ENCODE measurements around the gene MARCHF4.
"Not testable (repeated sequence)": the region's sequence is repeated elsewhere in the genome, so short reads cannot be mapped to it uniquely, and the experiment has no call there.

The MARCHF4 gene

GRCh38 chr2:216392945-216393840 is 20.9 kb upstream of the MARCHF4 start:
- in situ Hi-C loops (cut with MboI; ENCODE audit: low sequenced_read_pairs): no loop called here

GRCh38 chr2:216392018-216392562 is 19.8 kb upstream of the MARCHF4 start:
- in situ Hi-C loops (cut with MboI; ENCODE audit: low sequenced_read_pairs): no loop called here

DNA sequence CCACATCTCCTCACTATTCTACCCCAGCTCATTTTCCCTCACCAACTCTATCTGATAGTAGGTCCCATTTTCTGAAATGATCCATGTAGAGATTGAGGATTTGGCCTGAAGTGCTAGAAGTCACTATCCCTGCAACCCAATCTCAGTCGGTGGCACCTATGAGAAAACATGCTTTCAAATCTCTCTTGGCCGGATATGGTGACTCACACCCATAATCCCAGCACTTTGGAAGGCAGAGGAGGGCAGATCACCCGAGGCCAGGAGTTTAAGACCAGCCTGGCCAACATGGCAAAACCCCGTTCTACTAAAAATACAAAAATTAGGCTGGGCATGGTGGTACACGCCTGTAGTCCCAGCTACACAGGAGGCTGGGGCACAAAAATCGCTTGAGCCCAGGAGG is 19.1 kb upstream of the MARCHF4 start:
- in situ Hi-C loops (cut with MboI; ENCODE audit: low sequenced_read_pairs): no loop called here

DNA sequence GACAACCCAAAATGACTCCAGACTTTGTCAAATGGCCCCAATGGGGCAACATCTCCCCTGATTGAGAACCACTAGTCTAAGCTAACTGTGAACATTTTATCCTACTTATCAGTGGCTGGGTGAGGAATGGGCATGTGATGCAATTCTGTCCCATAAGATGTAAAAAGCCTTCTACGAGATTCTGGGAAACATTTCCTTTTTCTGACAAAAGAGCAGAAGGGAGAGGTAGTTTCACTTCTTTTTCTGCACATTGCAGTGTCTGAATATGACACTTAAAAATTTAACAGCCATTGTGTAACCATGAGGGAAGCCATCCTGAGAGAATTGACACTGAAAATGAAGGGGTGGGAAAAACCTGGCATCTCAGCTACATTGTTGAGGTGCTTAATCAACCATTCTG is 17.3 kb upstream of the MARCHF4 start:
- in situ Hi-C loops (cut with MboI; ENCODE audit: low sequenced_read_pairs): no loop called here

- in situ Hi-C loops (cut with MboI; ENCODE audit: low sequenced_read_pairs): no loop called here
Measured at GRCh38 chr2:216388046-216388884, 16.0 kb upstream of the MARCHF4 start.

DNA sequence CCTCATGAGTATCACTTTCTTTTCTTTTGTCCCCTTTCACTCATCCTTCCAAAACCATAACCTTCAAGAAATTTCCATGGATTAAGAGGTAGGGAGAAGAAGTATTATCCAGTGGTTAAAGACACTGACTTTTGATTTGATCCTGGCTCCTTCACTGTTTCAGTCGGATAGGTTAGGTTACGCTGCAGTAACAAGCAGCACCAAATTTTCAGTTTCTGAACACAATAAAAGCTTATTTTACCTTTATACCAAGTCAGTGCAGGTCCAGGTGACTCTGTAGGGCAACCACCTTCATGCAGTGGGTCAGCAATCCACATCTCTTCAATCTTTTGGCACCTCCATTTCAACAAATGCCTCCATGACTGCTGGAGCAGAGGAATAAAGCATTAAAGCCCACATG is 15.0 kb upstream of the MARCHF4 start:
- in situ Hi-C loops (cut with MboI; ENCODE audit: low sequenced_read_pairs): no loop called here

DNA sequence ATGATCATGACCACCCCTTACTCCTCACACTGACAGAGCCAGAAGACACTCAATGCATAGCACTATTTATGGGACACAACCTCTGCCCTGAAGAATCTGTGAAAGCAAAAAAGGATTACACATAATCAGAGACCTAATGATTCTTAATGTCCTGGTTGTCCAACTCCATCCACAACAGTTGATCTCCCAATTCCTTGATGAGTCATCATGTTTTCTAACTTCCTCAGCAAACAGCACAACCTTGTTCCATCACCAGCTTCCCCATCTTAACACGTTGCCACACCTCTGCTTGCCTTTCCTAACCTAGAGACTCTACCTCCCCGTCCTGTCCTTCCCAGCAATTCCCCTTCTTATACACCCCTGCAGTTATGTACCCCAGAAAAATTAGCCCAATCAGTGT is 13.2 kb upstream of the MARCHF4 start:
- in situ Hi-C loops (cut with MboI; ENCODE audit: low sequenced_read_pairs): no loop called here

DNA sequence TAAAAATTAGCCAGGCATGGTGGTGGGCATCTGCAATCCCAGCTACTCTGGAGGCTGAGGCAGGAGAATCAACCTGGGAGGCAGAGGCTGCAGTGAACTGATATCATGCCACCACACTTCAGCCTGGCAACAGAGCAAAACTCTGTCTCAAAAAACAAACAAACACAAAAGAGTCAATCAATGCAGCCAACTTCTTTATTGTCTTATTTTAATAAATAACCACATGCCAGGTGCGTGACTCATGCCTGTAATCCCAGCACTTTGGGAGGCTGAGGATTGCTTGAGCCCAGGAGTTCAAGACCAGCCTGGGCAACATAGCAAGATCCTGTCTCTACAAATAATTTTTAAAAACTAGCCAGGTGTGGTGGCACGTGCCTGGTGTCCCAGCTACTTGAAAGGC is 12.1 kb upstream of the MARCHF4 start:
- in situ Hi-C loops (cut with MboI; ENCODE audit: low sequenced_read_pairs): not testable (repeated sequence)

DNA sequence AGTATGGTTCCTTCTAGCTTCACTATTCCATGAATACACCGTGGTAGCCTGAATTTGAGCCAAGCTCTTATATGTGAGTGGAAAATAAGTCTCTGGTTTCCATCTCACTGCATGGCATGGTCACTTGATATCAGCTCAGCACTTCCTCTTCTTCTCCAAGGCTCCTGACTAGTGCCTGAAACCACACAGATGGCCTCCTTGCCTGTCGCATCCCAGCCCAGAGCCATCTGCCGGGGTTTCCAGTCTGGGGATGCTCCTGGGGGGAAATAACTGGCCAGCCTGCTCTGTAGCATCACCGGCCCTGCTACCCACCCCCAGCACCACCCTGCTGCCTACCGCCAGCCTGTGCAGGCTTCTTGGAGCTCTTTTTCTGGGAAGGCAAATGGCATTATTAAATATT is 7.7 kb upstream of the MARCHF4 start:
- in situ Hi-C loops (cut with MboI; ENCODE audit: low sequenced_read_pairs): no loop called here

DNA sequence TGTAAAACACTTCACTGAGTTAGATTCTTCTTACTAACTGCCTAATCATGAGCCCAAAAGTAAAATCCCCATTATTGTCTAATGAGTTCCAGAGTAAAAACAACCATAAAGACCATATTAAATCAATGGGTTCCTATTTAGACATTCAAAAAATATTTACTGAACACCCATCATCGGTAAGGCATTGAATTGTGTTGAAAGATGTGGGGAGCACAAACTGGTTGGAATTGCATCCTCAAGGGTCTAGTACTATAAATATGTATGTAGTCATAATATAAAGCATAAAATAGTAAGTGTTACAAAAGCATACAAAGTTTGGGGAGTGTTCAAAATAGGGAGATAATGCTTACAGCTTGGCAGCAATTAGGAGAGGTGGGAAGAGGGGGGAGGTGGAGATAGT is 3.0 kb upstream of the MARCHF4 start:
- in situ Hi-C loops (cut with MboI; ENCODE audit: low sequenced_read_pairs): no loop called here

DNA sequence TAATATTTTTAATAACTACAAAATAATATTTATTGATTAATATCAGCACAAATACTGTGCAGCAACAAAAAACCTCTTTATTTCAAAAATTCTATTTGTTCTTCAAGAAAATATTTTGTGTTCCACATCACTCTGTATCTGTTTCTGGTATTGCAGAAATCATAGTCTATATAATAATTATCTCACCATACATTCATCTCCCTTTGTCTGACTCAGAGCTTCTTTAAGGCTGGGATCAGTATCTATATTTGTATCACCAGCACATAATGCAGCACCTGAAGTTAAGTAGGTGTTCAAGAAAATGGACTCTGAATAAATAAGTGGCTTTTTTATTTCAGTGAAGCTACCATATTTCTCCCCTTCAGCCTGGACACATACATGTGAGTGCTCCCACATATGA is 1.6 kb upstream of the MARCHF4 start:
- in situ Hi-C loops (cut with MboI; ENCODE audit: low sequenced_read_pairs): no loop called here

- in situ Hi-C loops (cut with MboI; ENCODE audit: low sequenced_read_pairs): no loop called here
Measured at GRCh38 chr2:216372761-216373291, 543 bp upstream of the MARCHF4 start.

GRCh38 chr2:216370961-216371712 is 1.1 kb downstream of the MARCHF4 start:
- in situ Hi-C loops (cut with MboI; ENCODE audit: low sequenced_read_pairs): no loop called here

DNA sequence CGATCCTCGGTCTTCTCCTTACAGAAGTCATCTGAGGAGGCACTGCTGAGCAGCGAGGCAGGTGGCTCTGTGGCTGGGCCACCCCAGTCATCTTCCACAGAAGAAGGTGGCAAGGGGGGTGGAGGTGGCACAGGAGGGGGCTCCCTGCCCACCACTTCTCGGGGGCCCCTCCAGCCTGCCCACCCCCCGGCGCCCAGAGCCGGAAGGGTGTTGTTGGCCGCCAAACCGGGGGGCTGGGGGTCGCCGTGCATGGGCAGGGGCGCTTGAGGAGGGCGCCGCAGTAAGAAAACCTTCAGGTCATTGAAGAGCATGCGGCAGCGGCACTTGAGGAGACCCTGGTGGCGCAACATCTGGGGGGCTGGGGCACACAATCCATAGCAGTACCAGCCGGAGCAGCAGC is 2.5 kb downstream of the MARCHF4 start:
- in situ Hi-C loops (cut with MboI; ENCODE audit: low sequenced_read_pairs): no loop called here

- in situ Hi-C loops (cut with MboI; ENCODE audit: low sequenced_read_pairs): no loop called here
Measured at GRCh38 chr2:216366777-216367471, 5.4 kb downstream of the MARCHF4 start.

GRCh38 chr2:216365518-216365917 is 6.8 kb downstream of the MARCHF4 start:
- in situ Hi-C loops (cut with MboI; ENCODE audit: low sequenced_read_pairs): no loop called here

GRCh38 chr2:216363221-216363620 is 9.1 kb downstream of the MARCHF4 start:
- in situ Hi-C loops (cut with MboI; ENCODE audit: low sequenced_read_pairs): no loop called here

GRCh38 chr2:216362730-216363129 is 9.6 kb downstream of the MARCHF4 start:
- in situ Hi-C loops (cut with MboI; ENCODE audit: low sequenced_read_pairs): no loop called here

GRCh38 chr2:216355711-216356110 is 16.6 kb downstream of the MARCHF4 start:
- in situ Hi-C loops (cut with MboI; ENCODE audit: low sequenced_read_pairs): no loop called here

DNA sequence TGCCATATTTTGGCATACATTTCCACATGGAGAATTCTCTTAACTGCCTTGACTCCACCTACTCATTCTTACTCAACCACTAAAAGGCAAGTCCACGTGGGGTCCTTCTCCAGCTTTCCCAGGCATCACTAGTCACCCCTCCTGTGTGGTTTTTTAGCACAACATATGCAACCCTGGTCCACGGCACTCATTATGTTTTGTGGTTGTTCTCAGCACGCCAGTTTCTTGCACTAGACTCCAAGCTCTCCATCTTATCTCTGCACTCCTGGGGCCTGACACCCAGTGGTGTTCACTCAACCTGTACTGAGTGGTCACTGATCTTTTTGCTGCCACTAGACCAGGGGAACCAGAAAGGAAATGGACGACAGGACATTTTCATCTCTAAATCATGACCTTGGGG is 18.0 kb downstream of the MARCHF4 start:
- in situ Hi-C loops (cut with MboI; ENCODE audit: low sequenced_read_pairs): no loop called here

Data from HL-60/S4 treated with phorbol 12-myristate 13-acetate at 8.2 ng/mL for 4 days and 3 days (cell line).